ENCODE results near the gene POLD2. TPM values are rescaled to one million over a fixed set of nuclear protein-coding genes. Genes with fewer than 3 reads are reported as not detected.
"Not testable (repeated sequence)": the region's sequence is repeated elsewhere in the genome, so short reads cannot be mapped to it uniquely, and the experiment has no call there.

Gene POLD2
- total and polyA plus RNA-seq, 2 experiments from 2014 or later = 100 to 164 TPM

DNA sequence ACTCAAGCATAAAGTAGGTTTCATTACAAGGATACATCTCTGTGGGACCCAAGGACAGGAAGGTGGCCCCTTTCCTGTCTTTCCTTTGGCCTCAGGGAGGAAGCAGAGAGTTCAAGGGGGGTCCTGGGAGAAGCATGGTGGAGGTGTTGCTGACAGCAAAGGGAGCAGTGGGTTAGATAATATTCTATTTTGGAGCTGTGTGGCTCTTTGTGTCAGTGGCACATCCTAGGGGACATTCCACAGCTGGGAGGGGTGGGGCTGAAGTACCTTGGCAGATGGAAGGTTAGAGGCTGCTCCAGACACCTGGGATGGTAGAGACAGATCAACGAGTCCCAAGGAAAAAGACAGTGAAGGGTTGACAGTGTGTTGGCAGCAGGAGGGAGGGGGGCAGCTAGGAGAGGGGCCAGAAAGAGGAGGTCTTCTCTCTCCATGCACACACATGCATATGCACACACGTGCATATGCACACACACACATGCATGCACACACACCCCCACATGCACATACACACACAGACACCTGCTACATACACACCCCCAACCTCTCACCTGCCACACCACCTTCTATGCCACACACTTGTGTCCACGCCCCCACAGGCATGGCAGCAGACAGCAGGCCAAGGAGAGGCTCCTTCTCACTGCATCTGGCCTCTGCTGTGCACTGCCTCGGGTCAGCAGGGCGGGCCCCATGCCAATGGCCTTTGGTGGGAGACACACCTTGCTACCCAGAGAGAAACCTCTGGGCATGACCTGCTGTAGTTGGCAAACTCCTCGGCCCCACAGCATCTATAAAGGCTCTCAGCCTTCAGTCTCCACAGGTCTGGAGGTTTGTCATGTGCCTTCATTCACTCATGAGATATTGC lies 5.6 kb upstream of the POLD2 start:
- in situ Hi-C loops (cut with MboI) = no loop called here
- Histone ChIP-seq H3F3A (ENCODE audit: insufficient read depth) (no peaks in the 10 kb centered on the region), H3K4me3 (no peak overlapping the region), H4K20me1 (ENCODE audit: insufficient read depth) (no peaks in the 10 kb centered on the region), H3K9me2 (ENCODE audit: insufficient read depth) (no peaks in the 10 kb centered on the region), H3K9ac (no peak overlapping the region), H3K4me1 (ENCODE audit: insufficient read depth) (peaks cover 10% of the 10 kb centered on the region; the same call in 1 of the 2 replicates), H2AFZ (no peak overlapping the region), H3K4me2 (ENCODE audit: unreplicated experiment) (no peak overlapping the region), H3K27me3 (replicated peaks; ENCODE audit: insufficient read depth) (no peaks in the 10 kb centered on the region), H3K36me3 (ENCODE audit: low read depth) (no peaks in the 10 kb centered on the region), H3K79me2 (ENCODE audit: insufficient read depth) (no peaks in the 10 kb centered on the region), H3K27ac (no peak overlapping the region), H3K9me3 (ENCODE audit: low read depth) (no peaks in the 10 kb centered on the region)
- DNase-seq = no peak
- 44 to 48% methylated on average over 5 to 6 of the region's 6 CpGs for WGBS, 2 experiments (ENCODE audit: low coverage in 1 of 2, low lambda C conversion rate in 2 of 2, missing lambda C conversion rate in 2 of 2)
- no peak for TF ChIP-seq EZH2 (IDR thresholded peaks at IDR 0.05; ENCODE audit: insufficient read depth, poor library complexity, severe bottlenecking)
- no peak for TF ChIP-seq EZH2phosphoT487 (IDR thresholded peaks at IDR 0.05; ENCODE audit: insufficient read depth, low read depth)

DNA sequence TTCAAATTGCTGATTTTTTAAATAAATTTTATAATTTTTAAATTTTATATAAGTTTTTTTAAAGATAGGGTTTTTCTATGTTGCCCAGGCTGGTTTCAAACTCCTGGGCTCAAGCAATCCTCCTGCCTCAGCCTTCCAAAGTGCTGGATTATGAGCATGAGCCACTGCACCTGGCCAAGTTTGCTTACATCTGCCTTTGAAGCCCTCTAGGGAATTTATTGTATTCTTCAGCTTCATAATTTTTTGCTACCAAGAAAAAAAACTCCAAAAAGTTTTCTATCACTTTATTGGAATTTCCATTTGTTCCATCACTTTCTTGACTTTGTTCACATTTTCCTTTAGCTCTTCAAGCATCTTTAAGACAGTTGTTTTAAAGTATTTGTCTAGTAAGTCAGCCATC lies 3.8 kb upstream of the POLD2 start:
- no peak for DNase-seq
- H3K27me3 ChIP-seq (replicated peaks; ENCODE audit: insufficient read depth) = no peaks in the 10 kb centered on the region
- H4K20me1 ChIP-seq (ENCODE audit: insufficient read depth) = no peaks in the 10 kb centered on the region

DNA sequence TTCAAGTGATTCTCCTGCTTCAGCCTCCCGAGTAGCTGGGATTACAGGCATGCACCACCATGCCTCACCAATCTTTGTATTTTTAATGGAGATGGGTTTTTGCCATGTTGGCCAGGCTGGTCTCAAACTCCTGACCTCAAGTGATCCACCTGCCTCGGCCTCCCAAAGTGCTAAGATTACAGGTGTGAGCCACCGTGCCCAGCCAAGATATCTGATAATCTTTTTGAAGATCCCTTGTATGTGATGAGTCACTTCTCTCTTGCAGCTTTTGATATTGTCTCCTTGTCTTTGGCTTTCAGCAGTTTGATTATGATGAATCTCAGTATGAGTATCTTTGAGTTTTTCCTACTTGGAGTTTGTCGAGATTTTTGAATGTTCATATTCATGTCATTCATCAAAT lies 3.2 kb upstream of the POLD2 start:
- H3K36me3 ChIP-seq (ENCODE audit: low read depth); H3K9me3 ChIP-seq (ENCODE audit: low read depth); H3K4me2 ChIP-seq (ENCODE audit: unreplicated experiment); H4K20me1 ChIP-seq (ENCODE audit: insufficient read depth); H3K27ac ChIP-seq; H3K9ac ChIP-seq; H2AFZ ChIP-seq; H3F3A ChIP-seq (ENCODE audit: insufficient read depth); H3K27me3 ChIP-seq (replicated peaks; ENCODE audit: insufficient read depth); DNase-seq; H3K9me2 ChIP-seq (ENCODE audit: insufficient read depth); H3K4me3 ChIP-seq; in situ Hi-C loops (cut with MboI); H3K4me1 ChIP-seq (ENCODE audit: insufficient read depth): not testable (repeated sequence)
- 86 to 92% methylated on average over 4 of the region's 4 CpGs for WGBS, 2 experiments (ENCODE audit: low coverage in 1 of 2, low lambda C conversion rate in 2 of 2, missing lambda C conversion rate in 2 of 2)
- H3K79me2 ChIP-seq (ENCODE audit: insufficient read depth) = peaks cover 14% of the 10 kb centered on the region

More for the DNA sequence above, 3.8 kb upstream of the POLD2 start:
- Histone ChIP-seq H3K4me1 (ENCODE audit: insufficient read depth) (peaks cover 13% of the 10 kb centered on the region), H2AFZ (no peak overlapping the region), H3K4me2 (ENCODE audit: unreplicated experiment) (no peak overlapping the region), H3K27ac (no peak overlapping the region), H3K9me3 (ENCODE audit: low read depth) (no peaks in the 10 kb centered on the region), H3K4me3 (no peak overlapping the region), H3K9me2 (ENCODE audit: insufficient read depth) (no peaks in the 10 kb centered on the region), H3K79me2 (ENCODE audit: insufficient read depth) (peaks cover 8% of the 10 kb centered on the region), H3K36me3 (ENCODE audit: low read depth) (no peaks in the 10 kb centered on the region), H3F3A (ENCODE audit: insufficient read depth) (no peaks in the 10 kb centered on the region), H3K9ac (no peak overlapping the region)
- in situ Hi-C loops (cut with MboI) = no loop called here
- TF ChIP-seq EZH2 (IDR thresholded peaks at IDR 0.05; ENCODE audit: insufficient read depth, poor library complexity, severe bottlenecking) (no peak), EZH2phosphoT487 (IDR thresholded peaks at IDR 0.05; ENCODE audit: insufficient read depth, low read depth) (no peak)

DNA sequence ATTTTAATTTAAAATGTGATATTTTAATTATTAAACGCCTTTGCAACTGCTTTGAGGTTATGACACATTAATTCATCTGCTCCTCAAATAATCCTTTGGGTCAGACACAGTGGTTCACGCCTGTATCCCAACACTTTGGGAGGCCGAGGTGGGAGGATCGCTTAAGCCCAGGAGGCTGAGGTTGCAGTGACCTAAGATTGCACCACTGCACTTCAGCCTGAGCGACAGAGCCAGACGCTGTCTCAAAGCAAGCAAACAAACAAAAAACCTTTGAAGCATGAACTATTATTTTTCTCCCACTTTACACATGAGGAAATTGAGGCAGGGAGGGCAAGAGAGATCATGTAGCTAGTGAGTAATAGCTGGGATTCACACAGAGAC lies 1.5 kb upstream of the POLD2 start:
- Histone ChIP-seq H4K20me1 (ENCODE audit: insufficient read depth) (no peaks in the 10 kb centered on the region), H3K9me3 (ENCODE audit: low read depth) (no peaks in the 10 kb centered on the region), H3K9ac (no peak overlapping the region), H2AFZ (no peak overlapping the region), H3K4me3 (no peak overlapping the region), H3K79me2 (ENCODE audit: insufficient read depth) (peaks cover 32% of the 10 kb centered on the region), H3K27ac (no peak overlapping the region), H3K4me2 (ENCODE audit: unreplicated experiment) (no peak overlapping the region), H3K9me2 (ENCODE audit: insufficient read depth) (no peaks in the 10 kb centered on the region), H3F3A (ENCODE audit: insufficient read depth) (no peaks in the 10 kb centered on the region), H3K4me1 (ENCODE audit: insufficient read depth) (peaks cover 10% of the 10 kb centered on the region; the same call in 1 of the 2 replicates), H3K27me3 (replicated peaks; ENCODE audit: insufficient read depth) (no peaks in the 10 kb centered on the region), H3K36me3 (ENCODE audit: low read depth) (peaks cover 4% of the 10 kb centered on the region; the same call in 1 of the 2 replicates)
- in situ Hi-C loops (cut with MboI) = no loop called here
- 97 to 98% methylated on average over 6 of the region's 6 CpGs for WGBS, 2 experiments (ENCODE audit: low coverage in 1 of 2, low lambda C conversion rate in 2 of 2, missing lambda C conversion rate in 2 of 2)
- TF ChIP-seq EZH2phosphoT487 (IDR thresholded peaks at IDR 0.05; ENCODE audit: insufficient read depth, low read depth) (no peak), EZH2 (IDR thresholded peaks at IDR 0.05; ENCODE audit: insufficient read depth, poor library complexity, severe bottlenecking) (no peak)
- DNase-seq = no peak

Measured in GM23248 (cell line).